ENCODE data around the gene ICE2. TPM values are rescaled to one million over a fixed set of nuclear protein-coding genes. Genes with fewer than 3 reads are reported as not detected.
A peak's percentile ranks its signal among the peaks of the same experiment; 100 is the strongest.

Gene ICE2
- total and polyA plus RNA-seq, 2 donors: 30.1 to 37.4 TPM

- Histone ChIP-seq H3K9me3 (ENCODE audit: control insufficient read depth in 2 of 2, insufficient read depth in 1 of 2, low read length in 1 of 2) (no peaks in the 10 kb centered on the region), H3K27ac (ENCODE audit: low read depth in 1 of 2, low read length in 1 of 2) (peak overlapping the region in 1 of 2 donors; percentile 70), H3K4me3 (ENCODE audit: low read length in 2 of 2) (no peak overlapping the region), H3K27me3 (ENCODE audit: control insufficient read depth in 2 of 2, insufficient read depth in 1 of 2, low read length in 1 of 2) (no peaks in the 10 kb centered on the region), H3K4me1 (ENCODE audit: control insufficient read depth in 2 of 2, insufficient read depth in 2 of 2, low read length in 2 of 2) (no peaks in the 10 kb centered on the region), H3K36me3 (ENCODE audit: control insufficient read depth in 2 of 2, insufficient read depth in 2 of 2, low read length in 1 of 2) (peaks cover 0 to 3% of the 10 kb centered on the region in 2 donors)
- 84% methylated on average over 6 of the region's 6 CpGs for WGBS
- peak in 1 of 9 donors; percentile 14 for DNase-seq (ENCODE audit: low read depth in 6 of 9, low spot score in 9 of 9)
Observed at GRCh38 chr15:60520013-60520824, 41.3 kb upstream of the ICE2 start.

GRCh38 chr15:60519218-60519617, 40.3 kb upstream of the ICE2 start:
- no peak for DNase-seq (ENCODE audit: low read depth in 6 of 9, low spot score in 9 of 9)
- no peaks in the 10 kb centered on the region for H3K4me1 ChIP-seq (ENCODE audit: control insufficient read depth in 2 of 2, insufficient read depth in 2 of 2, low read length in 2 of 2)
- peaks cover 0 to 3% of the 10 kb centered on the region in 2 donors for H3K36me3 ChIP-seq (ENCODE audit: control insufficient read depth in 2 of 2, insufficient read depth in 2 of 2, low read length in 1 of 2)
- H3K27me3 ChIP-seq (ENCODE audit: control insufficient read depth in 2 of 2, insufficient read depth in 1 of 2, low read length in 1 of 2): no peaks in the 10 kb centered on the region
- WGBS: 90% methylated on average over 1 of the region's 1 CpG
- H3K9me3 ChIP-seq (ENCODE audit: control insufficient read depth in 2 of 2, insufficient read depth in 1 of 2, low read length in 1 of 2): no peaks in the 10 kb centered on the region
- H3K4me3 ChIP-seq (ENCODE audit: low read length in 2 of 2): no peak overlapping the region
- H3K27ac ChIP-seq (ENCODE audit: low read depth in 1 of 2, low read length in 1 of 2): peak overlapping the region in 1 of 2 donors; percentile 8

- H3K27me3 ChIP-seq (ENCODE audit: control insufficient read depth in 2 of 2, insufficient read depth in 1 of 2, low read length in 1 of 2): no peaks in the 10 kb centered on the region
- no peak overlapping the region for H3K4me3 ChIP-seq (ENCODE audit: low read length in 2 of 2)
- 96% methylated on average over 8 of the region's 8 CpGs for WGBS
- H3K4me1 ChIP-seq (ENCODE audit: control insufficient read depth in 2 of 2, insufficient read depth in 2 of 2, low read length in 2 of 2): no peaks in the 10 kb centered on the region
- no peaks in the 10 kb centered on the region for H3K9me3 ChIP-seq (ENCODE audit: control insufficient read depth in 2 of 2, insufficient read depth in 1 of 2, low read length in 1 of 2)
- H3K36me3 ChIP-seq (ENCODE audit: control insufficient read depth in 2 of 2, insufficient read depth in 2 of 2, low read length in 1 of 2): peaks cover 0 to 3% of the 10 kb centered on the region in 2 donors
- no peak overlapping the region for H3K27ac ChIP-seq (ENCODE audit: low read depth in 1 of 2, low read length in 1 of 2)
- DNase-seq (ENCODE audit: low read depth in 6 of 9, low spot score in 9 of 9): no peak
Observed at GRCh38 chr15:60518511-60518910, 39.6 kb upstream of the ICE2 start.

GRCh38 chr15:60514261-60514881, 35.4 kb upstream of the ICE2 start:
- Histone ChIP-seq H3K36me3 (ENCODE audit: control insufficient read depth in 2 of 2, insufficient read depth in 2 of 2, low read length in 1 of 2) (peaks cover 0 to 3% of the 10 kb centered on the region in 2 donors), H3K27ac (ENCODE audit: low read depth in 1 of 2, low read length in 1 of 2) (no peak overlapping the region), H3K4me3 (ENCODE audit: low read length in 2 of 2) (no peak overlapping the region), H3K9me3 (ENCODE audit: control insufficient read depth in 2 of 2, insufficient read depth in 1 of 2, low read length in 1 of 2) (no peaks in the 10 kb centered on the region), H3K4me1 (ENCODE audit: control insufficient read depth in 2 of 2, insufficient read depth in 2 of 2, low read length in 2 of 2) (peaks cover 0 to 7% of the 10 kb centered on the region in 2 donors), H3K27me3 (ENCODE audit: control insufficient read depth in 2 of 2, insufficient read depth in 1 of 2, low read length in 1 of 2) (no peaks in the 10 kb centered on the region)
- no peak for DNase-seq (ENCODE audit: low read depth in 6 of 9, low spot score in 9 of 9)
- WGBS: 97% methylated on average over 12 of the region's 12 CpGs

- WGBS: 96% methylated on average over 7 of the region's 7 CpGs
- Histone ChIP-seq H3K4me3 (ENCODE audit: low read length in 2 of 2) (no peak overlapping the region), H3K27me3 (ENCODE audit: control insufficient read depth in 2 of 2, insufficient read depth in 1 of 2, low read length in 1 of 2) (no peaks in the 10 kb centered on the region), H3K4me1 (ENCODE audit: control insufficient read depth in 2 of 2, insufficient read depth in 2 of 2, low read length in 2 of 2) (peaks cover 0 to 7% of the 10 kb centered on the region in 2 donors), H3K27ac (ENCODE audit: low read depth in 1 of 2, low read length in 1 of 2) (no peak overlapping the region), H3K36me3 (ENCODE audit: control insufficient read depth in 2 of 2, insufficient read depth in 2 of 2, low read length in 1 of 2) (peaks cover 0 to 3% of the 10 kb centered on the region in 2 donors), H3K9me3 (ENCODE audit: control insufficient read depth in 2 of 2, insufficient read depth in 1 of 2, low read length in 1 of 2) (no peaks in the 10 kb centered on the region)
- no peak for DNase-seq (ENCODE audit: low read depth in 6 of 9, low spot score in 9 of 9)
Observed at GRCh38 chr15:60513676-60514075, 34.7 kb upstream of the ICE2 start.

- WGBS: 98% methylated on average over 4 of the region's 4 CpGs
- Histone ChIP-seq H3K9me3 (ENCODE audit: control insufficient read depth in 2 of 2, insufficient read depth in 1 of 2, low read length in 1 of 2) (no peaks in the 10 kb centered on the region), H3K27ac (ENCODE audit: low read depth in 1 of 2, low read length in 1 of 2) (no peak overlapping the region), H3K27me3 (ENCODE audit: control insufficient read depth in 2 of 2, insufficient read depth in 1 of 2, low read length in 1 of 2) (no peaks in the 10 kb centered on the region), H3K4me1 (ENCODE audit: control insufficient read depth in 2 of 2, insufficient read depth in 2 of 2, low read length in 2 of 2) (peaks cover 2 to 7% of the 10 kb centered on the region in 2 donors), H3K36me3 (ENCODE audit: control insufficient read depth in 2 of 2, insufficient read depth in 2 of 2, low read length in 1 of 2) (no peaks in the 10 kb centered on the region), H3K4me3 (ENCODE audit: low read length in 2 of 2) (no peak overlapping the region)
- no peak for DNase-seq (ENCODE audit: low read depth in 6 of 9, low spot score in 9 of 9)
Observed at GRCh38 chr15:60512937-60513336, 34.0 kb upstream of the ICE2 start.

GRCh38 chr15:60511351-60512031, 32.5 kb upstream of the ICE2 start:
- WGBS: 58% methylated on average over 21 of the region's 21 CpGs
- H3K9me3 ChIP-seq (ENCODE audit: control insufficient read depth in 2 of 2, insufficient read depth in 1 of 2, low read length in 1 of 2): no peaks in the 10 kb centered on the region
- H3K27me3 ChIP-seq (ENCODE audit: control insufficient read depth in 2 of 2, insufficient read depth in 1 of 2, low read length in 1 of 2): no peaks in the 10 kb centered on the region
- H3K4me1 ChIP-seq (ENCODE audit: control insufficient read depth in 2 of 2, insufficient read depth in 2 of 2, low read length in 2 of 2): peaks cover 3 to 7% of the 10 kb centered on the region in 2 donors
- H3K36me3 ChIP-seq (ENCODE audit: control insufficient read depth in 2 of 2, insufficient read depth in 2 of 2, low read length in 1 of 2): no peaks in the 10 kb centered on the region
- no peak overlapping the region for H3K4me3 ChIP-seq (ENCODE audit: low read length in 2 of 2)
- DNase-seq (ENCODE audit: low read depth in 6 of 9, low spot score in 9 of 9): no peak
- H3K27ac ChIP-seq (ENCODE audit: low read depth in 1 of 2, low read length in 1 of 2): peak overlapping the region in 1 of 2 donors; percentile 36

GRCh38 chr15:60510006-60510405, 31.1 kb upstream of the ICE2 start:
- no peak overlapping the region for H3K27ac ChIP-seq (ENCODE audit: low read depth in 1 of 2, low read length in 1 of 2)
- no peaks in the 10 kb centered on the region for H3K27me3 ChIP-seq (ENCODE audit: control insufficient read depth in 2 of 2, insufficient read depth in 1 of 2, low read length in 1 of 2)
- 91% methylated on average over 5 of the region's 5 CpGs for WGBS
- no peaks in the 10 kb centered on the region for H3K9me3 ChIP-seq (ENCODE audit: control insufficient read depth in 2 of 2, insufficient read depth in 1 of 2, low read length in 1 of 2)
- peaks cover 3 to 7% of the 10 kb centered on the region in 2 donors for H3K4me1 ChIP-seq (ENCODE audit: control insufficient read depth in 2 of 2, insufficient read depth in 2 of 2, low read length in 2 of 2)
- no peaks in the 10 kb centered on the region for H3K36me3 ChIP-seq (ENCODE audit: control insufficient read depth in 2 of 2, insufficient read depth in 2 of 2, low read length in 1 of 2)
- H3K4me3 ChIP-seq (ENCODE audit: low read length in 2 of 2): no peak overlapping the region
- DNase-seq (ENCODE audit: low read depth in 6 of 9, low spot score in 9 of 9): no peak

- H3K4me3 ChIP-seq (ENCODE audit: low read length in 2 of 2): no peak overlapping the region
- no peaks in the 10 kb centered on the region for H3K36me3 ChIP-seq (ENCODE audit: control insufficient read depth in 2 of 2, insufficient read depth in 2 of 2, low read length in 1 of 2)
- DNase-seq (ENCODE audit: low read depth in 6 of 9, low spot score in 9 of 9): no peak
- WGBS: 97% methylated on average over 3 of the region's 3 CpGs
- no peaks in the 10 kb centered on the region for H3K27me3 ChIP-seq (ENCODE audit: control insufficient read depth in 2 of 2, insufficient read depth in 1 of 2, low read length in 1 of 2)
- no peaks in the 10 kb centered on the region for H3K9me3 ChIP-seq (ENCODE audit: control insufficient read depth in 2 of 2, insufficient read depth in 1 of 2, low read length in 1 of 2)
- no peak overlapping the region for H3K27ac ChIP-seq (ENCODE audit: low read depth in 1 of 2, low read length in 1 of 2)
- peaks cover 3 to 7% of the 10 kb centered on the region in 2 donors for H3K4me1 ChIP-seq (ENCODE audit: control insufficient read depth in 2 of 2, insufficient read depth in 2 of 2, low read length in 2 of 2)
Observed at GRCh38 chr15:60509470-60509869, 30.5 kb upstream of the ICE2 start.
